Left ventricle myocardium inferior (tissue), 1 donor: ENCODE measurements around the gene S100A14. TPM values are rescaled to one million over a fixed set of nuclear protein-coding genes. Genes with fewer than 3 reads are reported as not detected.

Experiments
- DNase-seq: peaks from one replicate; pipeline ENCODE4 v3.0.0-alpha.2; 2020
- H3K27ac ChIP-seq: fragments of 200-600 bp; replicated peaks from 2 replicates; pipeline ENCODE4 v1.8.0; 2021
- H3K27me3 ChIP-seq: fragments of 200-600 bp; 2 replicates; pipeline ENCODE4 v1.8.0; 2021; ENCODE audit warnings: low read depth
- H3K36me3 ChIP-seq: fragments of 200-600 bp; 2 replicates; pipeline ENCODE4 v1.8.0; 2021
- H3K4me1 ChIP-seq: fragments of 200-600 bp; 2 replicates; pipeline ENCODE4 v1.8.0; 2021
- H3K4me3 ChIP-seq: fragments of 200-600 bp; 2 replicates; pipeline ENCODE4 v1.8.0; 2021; ENCODE audit warnings: mild to moderate bottlenecking, moderate library complexity
- H3K9me3 ChIP-seq: fragments of 200-600 bp; replicated peaks from 2 replicates; pipeline ENCODE4 v1.8.0; 2021
- CTCF ChIP-seq: fragments of 200-600 bp; IDR thresholded peaks from 2 replicates; pipeline ENCODE4 v1.8.0; 2021; ENCODE audit warnings: antibody characterized with exemption, mild to moderate bottlenecking, borderline replicate concordance
- intact Hi-C: fragments of 100-400 bp; cut with micrococcal nuclease; formaldehyde crosslinking; loops from one replicate; pipeline ENCODE4 v1.11.0; 2022
- total RNA-seq: library from RNA; stranded (reverse); fragmentation: NEBNext Ultra II Directional; extraction: Animal tissue kit (Norgen Biotek cat#: 25700); gene quantifications from one replicate; pipeline ENCODE4 v1.2.1, GENCODE V29; 2021
- donor health status: DM: no; HTN: yes; CAD: no; lungs with severe emphysema.

S100A14 gene
- total RNA-seq, 1 donor from 2014 or later, result 6.5 TPM

GRCh38 chr1:153615406-153615805 lies 719 bp downstream of the S100A14 start:
- Histone ChIP-seq H3K36me3 (peaks cover 26% of the 10 kb centered on the region), H3K27me3 (no peaks in the 10 kb centered on the region), H3K4me3 (no peak overlapping the region), H3K4me1 (peaks cover 41% of the 10 kb centered on the region), H3K9me3 (no peaks in the 10 kb centered on the region), H3K27ac (peak overlapping the region; percentile 68)
- intact Hi-C loops, result no loop called here
- no peak for DNase-seq
- no peak for TF ChIP-seq CTCF

DNA sequence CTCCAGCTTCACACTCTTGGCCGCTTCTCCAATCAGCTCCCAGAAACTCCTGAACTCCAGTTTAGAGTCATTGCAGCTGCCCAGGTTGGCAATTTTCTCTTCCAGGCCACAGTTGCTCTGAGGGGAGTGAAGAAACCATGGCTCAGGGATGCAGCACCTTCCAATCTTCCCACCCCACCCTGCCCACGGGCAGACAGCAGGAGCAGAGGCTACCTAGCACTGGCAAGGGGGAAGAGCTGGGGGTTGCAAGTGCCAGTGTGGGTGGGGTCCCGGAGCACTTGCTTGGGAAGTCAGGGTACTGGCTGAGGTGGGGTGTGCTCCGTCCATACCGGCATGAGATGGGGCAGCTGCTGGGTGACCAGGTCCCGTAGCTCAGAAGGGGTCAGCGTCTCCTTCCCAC lies 1.2 kb downstream of the S100A14 start:
- H3K36me3 ChIP-seq, result peaks cover 21% of the 10 kb centered on the region
- H3K27ac ChIP-seq, result no peak overlapping the region
- TF ChIP-seq CTCF, result no peak
- H3K4me3 ChIP-seq, result no peak overlapping the region
- no peaks in the 10 kb centered on the region for H3K27me3 ChIP-seq
- no peak for DNase-seq
- H3K9me3 ChIP-seq, result no peaks in the 10 kb centered on the region
- intact Hi-C loops, result no loop called here
- peaks cover 46% of the 10 kb centered on the region for H3K4me1 ChIP-seq

- H3K4me3 ChIP-seq, result no peak overlapping the region
Measured at GRCh38 chr1:153614189-153614900, 1.8 kb downstream of the S100A14 start.

DNA sequence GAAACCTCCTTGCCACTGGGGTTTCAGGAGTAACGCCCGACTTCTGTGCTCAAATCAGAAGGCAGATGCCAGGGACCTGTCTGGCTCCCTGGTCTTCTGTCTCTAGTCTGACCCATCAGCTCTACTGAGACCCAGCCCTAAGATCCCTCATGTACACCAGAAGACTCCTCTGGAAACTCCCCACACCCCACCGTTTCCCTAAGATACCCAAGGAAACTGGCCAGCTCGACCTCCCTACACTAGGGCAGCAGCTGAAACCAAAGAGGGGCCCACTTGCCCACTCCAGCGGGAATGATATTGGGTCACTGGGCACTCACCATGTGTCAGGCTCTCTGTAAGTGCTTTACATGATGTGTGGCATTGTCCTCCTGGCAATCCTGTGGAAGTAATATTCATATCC lies 2.7 kb downstream of the S100A14 start:
- Histone ChIP-seq H3K27me3 (no peaks in the 10 kb centered on the region), H3K9me3 (no peaks in the 10 kb centered on the region), H3K4me3 (peak overlapping the region; percentile 74), H3K27ac (peak overlapping the region; percentile 87), H3K4me1 (peaks cover 61% of the 10 kb centered on the region), H3K36me3 (peaks cover 7% of the 10 kb centered on the region)
- no peak for TF ChIP-seq CTCF
- DNase-seq, result no peak
- intact Hi-C loops, result no loop called here

More at GRCh38 chr1:153614189-153614900, 1.8 kb downstream of the S100A14 start:
- Histone ChIP-seq H3K4me1 (peaks cover 52% of the 10 kb centered on the region), H3K27me3 (no peaks in the 10 kb centered on the region), H3K27ac (no peak overlapping the region), H3K9me3 (no peaks in the 10 kb centered on the region), H3K36me3 (peaks cover 16% of the 10 kb centered on the region)
- no peak for TF ChIP-seq CTCF
- DNase-seq, result no peak
- intact Hi-C loops, result no loop called here

GRCh38 chr1:153612755-153613331 lies 3.3 kb downstream of the S100A14 start, which contains the start of gene S100A16:
S100A16 (minus strand) TSS chr1:153613137; CDS start chr1:153608151, 4,986 bp downstream.
- H3K4me1 ChIP-seq, result peaks cover 67% of the 10 kb centered on the region
- H3K9me3 ChIP-seq, result no peaks in the 10 kb centered on the region
- intact Hi-C loops, result no loop called here
- TF ChIP-seq CTCF, result no peak
- peak within 1 kb of the TSS; percentile 74 for H3K4me3 ChIP-seq
- peaks cover 4% of the 10 kb centered on the region for H3K36me3 ChIP-seq
- no peaks in the 10 kb centered on the region for H3K27me3 ChIP-seq
- peak; percentile 78 for DNase-seq
- peak within 1 kb of the TSS; percentile 87 for H3K27ac ChIP-seq
